ENCODE results near the gene MOB3C.
"Not testable (repeated sequence)": the region's sequence is repeated elsewhere in the genome, so short reads cannot be mapped to it uniquely, and the experiment has no call there.

Gene MOB3C

GRCh38 chr1:46616277-46617107 is at the start of gene MOB3C:
MOB3C (minus strand) TSS chr1:46616811; CDS start chr1:46613321, 3,490 bp downstream.
- DNase-seq (ENCODE audit: low read depth): peak; percentile 69

GRCh38 chr1:46665983-46666382 is 49.4 kb upstream of the MOB3C start:
- no peak for DNase-seq (ENCODE audit: low read depth)

GRCh38 chr1:46662919-46663318 is 46.3 kb upstream of the MOB3C start:
- not testable (repeated sequence) for DNase-seq (ENCODE audit: low read depth)

GRCh38 chr1:46660116-46660515 is 43.5 kb upstream of the MOB3C start:
- DNase-seq (ENCODE audit: low read depth): not testable (repeated sequence)

- DNase-seq (ENCODE audit: low read depth): no peak
Measured at GRCh38 chr1:46659307-46659870, 42.8 kb upstream of the MOB3C start.

GRCh38 chr1:46657775-46658174 is 41.2 kb upstream of the MOB3C start:
- DNase-seq (ENCODE audit: low read depth): no peak

GRCh38 chr1:46656643-46657042 is 40.0 kb upstream of the MOB3C start:
- no peak for DNase-seq (ENCODE audit: low read depth)

- no peak for DNase-seq (ENCODE audit: low read depth)
Measured at GRCh38 chr1:46655848-46656247, 39.2 kb upstream of the MOB3C start.

- not testable (repeated sequence) for DNase-seq (ENCODE audit: low read depth)
Measured at GRCh38 chr1:46654698-46655097, 38.1 kb upstream of the MOB3C start.

GRCh38 chr1:46654012-46654411 is 37.4 kb upstream of the MOB3C start:
- DNase-seq (ENCODE audit: low read depth): no peak

- peak; percentile 24 for DNase-seq (ENCODE audit: low read depth)
Measured at GRCh38 chr1:46653405-46653958, 36.9 kb upstream of the MOB3C start.

- no peak for DNase-seq (ENCODE audit: low read depth)
Measured at GRCh38 chr1:46652321-46653100, 35.9 kb upstream of the MOB3C start.

GRCh38 chr1:46651152-46651551 is 34.5 kb upstream of the MOB3C start:
- not testable (repeated sequence) for DNase-seq (ENCODE audit: low read depth)

- DNase-seq (ENCODE audit: low read depth): no peak
Measured at GRCh38 chr1:46650491-46650890, 33.9 kb upstream of the MOB3C start.

GRCh38 chr1:46649764-46650163 is 33.2 kb upstream of the MOB3C start:
- DNase-seq (ENCODE audit: low read depth): no peak

GRCh38 chr1:46647611-46648010 is 31.0 kb upstream of the MOB3C start:
- no peak for DNase-seq (ENCODE audit: low read depth)

GRCh38 chr1:46646844-46647243 is 30.2 kb upstream of the MOB3C start:
- no peak for DNase-seq (ENCODE audit: low read depth)

GRCh38 chr1:46646331-46646730 is 29.7 kb upstream of the MOB3C start:
- no peak for DNase-seq (ENCODE audit: low read depth)

- no peak for DNase-seq (ENCODE audit: low read depth)
Measured at GRCh38 chr1:46645815-46646214, 29.2 kb upstream of the MOB3C start.

GRCh38 chr1:46643368-46643775 is 26.8 kb upstream of the MOB3C start:
- peak; percentile 94 for DNase-seq (ENCODE audit: low read depth)

- DNase-seq (ENCODE audit: low read depth): no peak
Measured at GRCh38 chr1:46642115-46642680, 25.6 kb upstream of the MOB3C start.

- DNase-seq (ENCODE audit: low read depth): no peak
Measured at GRCh38 chr1:46639547-46639946, 22.9 kb upstream of the MOB3C start.

Measured in iris pigment epithelial cell (primary cell).